ENCODE data around the gene GEMIN2. TPM values are rescaled to one million over a fixed set of nuclear protein-coding genes. Genes with fewer than 3 reads are reported as not detected.

Gene GEMIN2
- total RNA-seq, 1 experiment from 2014 or later = 15.1 TPM

- ATAC-seq = no peak
- POLR2A ChIA-PET = no interaction called here
- in situ Hi-C loops (cut with HindIII; ENCODE audit: low pct_unique_long_range_greater_than_20kb, low sequenced_read_pairs) = no loop called here
Observed at GRCh38 chr14:39085933-39086332, 28.2 kb upstream of the GEMIN2 start.

DNA sequence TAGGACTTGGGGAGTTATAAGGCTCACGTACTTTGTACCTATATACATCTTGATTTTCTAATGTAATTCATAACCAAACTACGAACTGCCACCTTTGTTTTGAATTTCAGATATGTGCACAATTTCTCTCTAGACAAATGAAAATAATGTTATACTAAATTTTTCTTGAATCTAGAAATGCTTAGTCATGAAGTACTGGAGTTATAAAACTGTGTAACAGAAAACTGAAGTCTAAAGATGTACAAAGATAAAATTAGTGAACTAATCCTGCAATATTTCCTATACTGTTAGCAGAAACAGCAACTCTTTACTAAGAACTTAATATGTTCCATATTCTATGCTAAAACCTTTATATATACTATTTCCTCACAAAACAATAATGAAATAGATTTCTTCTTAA is 26.6 kb upstream of the GEMIN2 start:
- ATAC-seq (no peak), DNase-seq (ENCODE audit: low read depth, low spot score) (no peak)
- TF ChIP-seq, protein P1, sequence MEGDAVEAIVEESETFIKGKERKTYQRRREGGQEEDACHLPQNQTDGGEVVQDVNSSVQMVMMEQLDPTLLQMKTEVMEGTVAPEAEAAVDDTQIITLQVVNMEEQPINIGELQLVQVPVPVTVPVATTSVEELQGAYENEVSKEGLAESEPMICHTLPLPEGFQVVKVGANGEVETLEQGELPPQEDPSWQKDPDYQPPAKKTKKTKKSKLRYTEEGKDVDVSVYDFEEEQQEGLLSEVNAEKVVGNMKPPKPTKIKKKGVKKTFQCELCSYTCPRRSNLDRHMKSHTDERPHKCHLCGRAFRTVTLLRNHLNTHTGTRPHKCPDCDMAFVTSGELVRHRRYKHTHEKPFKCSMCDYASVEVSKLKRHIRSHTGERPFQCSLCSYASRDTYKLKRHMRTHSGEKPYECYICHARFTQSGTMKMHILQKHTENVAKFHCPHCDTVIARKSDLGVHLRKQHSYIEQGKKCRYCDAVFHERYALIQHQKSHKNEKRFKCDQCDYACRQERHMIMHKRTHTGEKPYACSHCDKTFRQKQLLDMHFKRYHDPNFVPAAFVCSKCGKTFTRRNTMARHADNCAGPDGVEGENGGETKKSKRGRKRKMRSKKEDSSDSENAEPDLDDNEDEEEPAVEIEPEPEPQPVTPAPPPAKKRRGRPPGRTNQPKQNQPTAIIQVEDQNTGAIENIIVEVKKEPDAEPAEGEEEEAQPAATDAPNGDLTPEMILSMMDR (IDR thresholded peaks at IDR 0.05) = no peak
- TF ChIP-seq TCF7L2 (IDR thresholded peaks at IDR 0.05; ENCODE audit: low read depth, low read length) = no peak
- no peak for TF ChIP-seq REST (IDR thresholded peaks at IDR 0.05; ENCODE audit: insufficient read depth in 1 of 2, low read depth in 2 of 2, low read length in 1 of 2)
- no peak for TF ChIP-seq SIN3A (IDR thresholded peaks at IDR 0.05; ENCODE audit: borderline replicate concordance, insufficient read depth, low read depth, low read length)
- no peak for TF ChIP-seq POLR2AphosphoS5 (IDR thresholded peaks at IDR 0.05; ENCODE audit: low read depth, low read length)
- ChIA-PET POLR2A (no interaction called here), CTCF (no interaction called here)
- Histone ChIP-seq H3K9me3 (ENCODE audit: control insufficient read depth, insufficient read depth, low read depth, low read length) (no peaks in the 10 kb centered on the region), H3K27me3 (ENCODE audit: control insufficient read depth, insufficient read depth, low read length) (no peaks in the 10 kb centered on the region), H3K4me1 (ENCODE audit: control insufficient read depth, insufficient read depth, low read length) (no peaks in the 10 kb centered on the region; the same call in 1 of the 2 replicates), H3K36me3 (ENCODE audit: control insufficient read depth, insufficient read depth, low read length) (peaks cover 27% of the 10 kb centered on the region), H3K4me3 (ENCODE audit: low read depth in 2 of 2, low read length in 2 of 2) (no peak overlapping the region), H3K27ac (ENCODE audit: low read length) (no peak overlapping the region)
- intact Hi-C loops (cut with micrococcal nuclease; ENCODE audit: unreplicated experiment) (no loop called here), in situ Hi-C loops (cut with HindIII; ENCODE audit: low pct_unique_long_range_greater_than_20kb, low sequenced_read_pairs) (no loop called here)
- BruUV-seq (replicated peaks) = no TSS peak

More at GRCh38 chr14:39085933-39086332, 28.2 kb upstream of the GEMIN2 start:
- Histone ChIP-seq H3K27ac (ENCODE audit: low read length) (no peak overlapping the region), H3K4me1 (ENCODE audit: control insufficient read depth, insufficient read depth, low read length) (no peaks in the 10 kb centered on the region), H3K36me3 (ENCODE audit: control insufficient read depth, insufficient read depth, low read length) (peaks cover 12% of the 10 kb centered on the region; the same call in 1 of the 2 replicates), H3K27me3 (ENCODE audit: control insufficient read depth, insufficient read depth, low read length) (no peaks in the 10 kb centered on the region), H3K4me3 (ENCODE audit: low read depth in 2 of 2, low read length in 2 of 2) (no peak overlapping the region), H3K9me3 (ENCODE audit: control insufficient read depth, insufficient read depth, low read depth, low read length) (no peaks in the 10 kb centered on the region)
- no peak for DNase-seq (ENCODE audit: low read depth, low spot score)
- TF ChIP-seq REST (IDR thresholded peaks at IDR 0.05; ENCODE audit: insufficient read depth in 1 of 2, low read depth in 2 of 2, low read length in 1 of 2) = no peak
- no peak for TF ChIP-seq POLR2AphosphoS5 (IDR thresholded peaks at IDR 0.05; ENCODE audit: low read depth, low read length)
- TF ChIP-seq SIN3A (IDR thresholded peaks at IDR 0.05; ENCODE audit: borderline replicate concordance, insufficient read depth, low read depth, low read length) = no peak
- TF ChIP-seq, protein P1 (IDR thresholded peaks at IDR 0.05) = no peak
- TF ChIP-seq TCF7L2 (IDR thresholded peaks at IDR 0.05; ENCODE audit: low read depth, low read length) = no peak
- BruUV-seq (replicated peaks) = no TSS peak
- CTCF ChIA-PET = no interaction called here
- intact Hi-C loops (cut with micrococcal nuclease; ENCODE audit: unreplicated experiment) = no loop called here
